Ishikawa (cell line): ENCODE data around the gene ZDHHC13.

Experiments
- CEBPB ChIP-seq: IDR thresholded peaks from 2 replicates; pipeline ENCODE4 v1.6.1; 2012
- CREB1 ChIP-seq: IDR thresholded peaks from 2 replicates; pipeline ENCODE4 v1.6.1; 2012; ENCODE audit warnings: low read depth
- EGR1 ChIP-seq: IDR thresholded peaks from 2 replicates; pipeline ENCODE4 v1.6.1; 2012
- EP300 ChIP-seq: IDR thresholded peaks from 2 replicates; pipeline ENCODE4 v1.6.1; 2012; ENCODE audit warnings: borderline replicate concordance
- FOXM1 ChIP-seq: IDR thresholded peaks from 2 replicates; pipeline ENCODE4 v1.6.1; 2012; ENCODE audit warnings: low read depth, borderline replicate concordance
- MAX ChIP-seq: IDR thresholded peaks from 2 replicates; pipeline ENCODE4 v1.6.1; 2012
- NFIC ChIP-seq: IDR thresholded peaks from 2 replicates; pipeline ENCODE4 v1.6.1; 2012
- RAD21 ChIP-seq: IDR thresholded peaks from 2 replicates; pipeline ENCODE4 v1.6.1; 2012; ENCODE audit warnings: low read depth
- REST ChIP-seq: IDR thresholded peaks from 2 replicates; pipeline ENCODE4 v1.6.1; 2012; ENCODE audit warnings: low read depth, mild to moderate bottlenecking
- TAF1 ChIP-seq: IDR thresholded peaks from 2 replicates; pipeline ENCODE4 v1.6.1; 2012; ENCODE audit warnings: low read depth, mild to moderate bottlenecking
- TCF12 ChIP-seq: IDR thresholded peaks from 2 replicates; pipeline ENCODE4 v1.6.1; 2012; ENCODE audit warnings: low read depth
- TEAD4 ChIP-seq: IDR thresholded peaks from 2 replicates; pipeline ENCODE4 v1.6.1; 2012
- USF1 ChIP-seq: IDR thresholded peaks from 2 replicates; pipeline ENCODE4 v1.6.1; 2012
- YY1 ChIP-seq: IDR thresholded peaks from 2 replicates; pipeline ENCODE4 v1.6.1; 2012; ENCODE audit warnings: low read depth
- ZBTB7A ChIP-seq: IDR thresholded peaks from 2 replicates; pipeline ENCODE4 v1.6.1; 2012; ENCODE audit warnings: low read depth

The ZDHHC13 gene

DNA sequence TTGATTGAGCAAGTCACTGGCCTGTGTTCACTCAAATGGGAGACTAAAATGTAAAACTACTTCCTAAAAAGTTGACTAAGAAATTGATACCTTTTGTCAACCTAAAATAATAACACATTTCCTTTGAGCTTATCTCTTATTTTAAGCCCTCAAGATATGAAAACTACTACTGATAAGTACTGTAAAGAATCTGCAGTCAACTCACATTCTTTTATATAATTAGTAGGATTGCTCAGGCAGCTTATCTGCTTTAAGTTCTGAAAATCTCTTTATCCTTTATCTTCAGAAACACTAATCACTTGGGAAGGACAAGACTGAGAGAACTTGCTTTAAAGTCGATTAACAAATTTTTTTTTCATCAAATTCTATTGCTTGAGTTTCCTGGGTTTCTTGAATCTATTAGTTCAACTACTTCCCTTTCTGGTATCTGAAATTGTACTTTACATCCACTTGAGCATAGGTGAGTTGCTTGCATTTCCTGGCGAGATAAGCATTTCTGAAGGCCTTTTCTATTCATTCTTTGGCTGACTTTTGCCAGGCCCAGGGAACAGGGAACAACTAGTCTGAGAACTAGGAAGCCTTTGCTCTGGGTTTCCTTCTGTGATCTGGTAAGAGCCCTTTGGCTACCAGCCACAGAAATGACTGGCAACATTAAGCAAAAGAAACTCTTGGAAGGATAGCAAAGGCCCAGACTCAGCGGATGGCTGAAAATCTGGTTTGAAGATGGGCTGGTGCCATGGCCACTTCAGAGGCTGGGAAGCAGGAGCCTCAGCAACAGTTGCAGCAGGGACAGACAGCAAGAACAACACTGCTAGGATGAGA lies 104.1 kb downstream of the ZDHHC13 start:
- TF ChIP-seq TAF1 (no peak), ZBTB7A (no peak), YY1 (no peak), FOXM1 (no peak), MAX (no peak), USF1 (no peak), CREB1 (no peak), EP300 (no peak), RAD21 (no peak), CEBPB (no peak), EGR1 (no peak), TEAD4 (no peak), REST (no peak), TCF12 (no peak), NFIC (no peak)

DNA sequence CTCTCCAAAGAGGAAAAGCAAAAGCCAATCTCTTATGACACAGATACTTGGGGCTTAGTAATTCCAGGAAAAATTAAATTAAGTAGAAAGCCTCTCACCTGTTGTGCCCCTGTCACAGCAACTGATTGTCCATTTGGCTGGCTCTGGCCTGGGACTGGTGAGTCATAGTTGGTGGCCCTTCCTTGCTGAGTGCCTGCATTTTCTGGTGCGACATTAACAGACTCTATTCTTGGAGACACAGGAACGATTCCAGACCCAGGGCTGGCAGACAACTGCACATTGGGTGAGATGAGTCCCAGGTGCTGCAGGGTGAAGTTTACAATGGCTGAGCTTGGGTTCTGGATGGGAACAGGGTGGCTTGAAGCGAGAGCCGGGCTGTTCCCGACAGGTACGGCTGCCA lies 108.2 kb downstream of the ZDHHC13 start:
- TF ChIP-seq USF1, result no peak
- no peak for TF ChIP-seq CEBPB
- no peak for TF ChIP-seq YY1
- TF ChIP-seq EP300, result no peak
- no peak for TF ChIP-seq NFIC
- no peak for TF ChIP-seq MAX
- no peak for TF ChIP-seq ZBTB7A
- TF ChIP-seq CREB1, result no peak
- no peak for TF ChIP-seq REST
- no peak for TF ChIP-seq RAD21
- TF ChIP-seq TCF12, result no peak
- no peak for TF ChIP-seq TAF1
- TF ChIP-seq EGR1, result no peak
- no peak for TF ChIP-seq FOXM1
- no peak for TF ChIP-seq TEAD4

- no peak for TF ChIP-seq TCF12
- TF ChIP-seq EGR1, result no peak
- TF ChIP-seq CREB1, result no peak
- no peak for TF ChIP-seq YY1
- no peak for TF ChIP-seq FOXM1
- TF ChIP-seq USF1, result no peak
- TF ChIP-seq EP300, result no peak
- no peak for TF ChIP-seq NFIC
- TF ChIP-seq RAD21, result no peak
- no peak for TF ChIP-seq TEAD4
- TF ChIP-seq ZBTB7A, result no peak
- TF ChIP-seq CEBPB, result no peak
Observed at GRCh38 chr11:19225581-19225980, 108.6 kb downstream of the ZDHHC13 start.
